ENCODE results near the gene RBAK. TPM values are rescaled to one million over a fixed set of nuclear protein-coding genes. Genes with fewer than 3 reads are reported as not detected.

The RBAK gene
- total RNA-seq, 6 experiments from 2014 or later: 4.0 to 6.9 (median 5.1) TPM

DNA sequence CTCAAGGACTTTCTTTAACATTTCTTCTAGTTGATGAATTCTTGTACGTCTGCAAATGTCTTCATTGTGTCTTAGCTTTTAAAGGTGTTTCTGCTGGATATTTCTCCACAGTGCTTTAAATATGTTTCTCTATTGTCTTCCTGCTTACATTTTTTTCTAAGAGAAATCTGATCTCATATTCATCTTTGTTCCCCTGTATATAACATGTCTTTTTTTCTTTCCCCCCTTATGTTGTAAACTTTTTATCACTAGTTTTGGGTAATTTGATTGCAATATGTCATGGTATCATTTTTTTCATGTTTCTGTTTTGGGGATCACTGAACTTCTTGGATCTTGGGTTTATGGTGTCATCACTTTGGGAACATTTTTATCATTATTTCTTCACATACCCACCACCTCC lies 7.5 kb downstream of the RBAK start:
- no peak for ATAC-seq
- peaks cover 0 to 49% (median 23%) of the 10 kb centered on the region in 4 donors for H3K36me3 ChIP-seq
- H3K4me3 ChIP-seq: no peak overlapping the region
- no peaks in the 10 kb centered on the region for H3K4me1 ChIP-seq
- DNase-seq: no peak
- TF ChIP-seq, protein P1, sequence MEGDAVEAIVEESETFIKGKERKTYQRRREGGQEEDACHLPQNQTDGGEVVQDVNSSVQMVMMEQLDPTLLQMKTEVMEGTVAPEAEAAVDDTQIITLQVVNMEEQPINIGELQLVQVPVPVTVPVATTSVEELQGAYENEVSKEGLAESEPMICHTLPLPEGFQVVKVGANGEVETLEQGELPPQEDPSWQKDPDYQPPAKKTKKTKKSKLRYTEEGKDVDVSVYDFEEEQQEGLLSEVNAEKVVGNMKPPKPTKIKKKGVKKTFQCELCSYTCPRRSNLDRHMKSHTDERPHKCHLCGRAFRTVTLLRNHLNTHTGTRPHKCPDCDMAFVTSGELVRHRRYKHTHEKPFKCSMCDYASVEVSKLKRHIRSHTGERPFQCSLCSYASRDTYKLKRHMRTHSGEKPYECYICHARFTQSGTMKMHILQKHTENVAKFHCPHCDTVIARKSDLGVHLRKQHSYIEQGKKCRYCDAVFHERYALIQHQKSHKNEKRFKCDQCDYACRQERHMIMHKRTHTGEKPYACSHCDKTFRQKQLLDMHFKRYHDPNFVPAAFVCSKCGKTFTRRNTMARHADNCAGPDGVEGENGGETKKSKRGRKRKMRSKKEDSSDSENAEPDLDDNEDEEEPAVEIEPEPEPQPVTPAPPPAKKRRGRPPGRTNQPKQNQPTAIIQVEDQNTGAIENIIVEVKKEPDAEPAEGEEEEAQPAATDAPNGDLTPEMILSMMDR (IDR thresholded peaks at IDR 0.05): no peak
- TF ChIP-seq POLR2A (IDR thresholded peaks at IDR 0.05): no peak
- H3K27me3 ChIP-seq: no peaks in the 10 kb centered on the region
- intact Hi-C loops (cut with DNase I): no loop called here
- H3K27ac ChIP-seq: no peak overlapping the region
- peaks cover 0 to 7% (median 5%) of the 10 kb centered on the region in 4 donors for H3K9me3 ChIP-seq
- WGBS (ENCODE audit: insufficient coverage, low coverage, low lambda C conversion rate, missing lambda C conversion rate): 91% methylated on average over 1 of the region's 1 CpG

DNA sequence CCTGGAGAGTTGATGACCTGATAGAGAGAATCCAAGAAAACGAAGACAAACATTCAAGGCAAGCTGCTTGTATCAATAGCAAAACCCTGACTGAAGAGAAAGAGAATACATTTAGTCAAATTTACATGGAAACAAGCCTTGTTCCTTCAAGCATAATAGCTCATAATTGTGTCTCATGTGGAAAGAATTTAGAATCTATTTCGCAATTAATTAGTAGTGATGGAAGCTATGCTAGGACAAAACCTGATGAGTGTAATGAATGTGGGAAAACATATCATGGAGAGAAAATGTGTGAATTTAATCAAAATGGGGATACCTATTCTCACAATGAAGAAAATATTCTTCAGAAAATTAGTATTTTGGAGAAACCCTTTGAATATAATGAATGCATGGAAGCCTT lies 18.0 kb downstream of the RBAK start:
- H3K36me3 ChIP-seq: peaks cover 7 to 66% (median 41%) of the 10 kb centered on the region in 4 donors
- peaks cover 7 to 75% (median 52%) of the 10 kb centered on the region in 4 donors for H3K9me3 ChIP-seq
- H3K27ac ChIP-seq: no peak overlapping the region
- H3K4me1 ChIP-seq: no peaks in the 10 kb centered on the region
- TF ChIP-seq, protein P1 (IDR thresholded peaks at IDR 0.05): no peak
- no peak for TF ChIP-seq POLR2A (IDR thresholded peaks at IDR 0.05)
- H3K4me3 ChIP-seq: no peak overlapping the region
- no peak for DNase-seq
- no peak for ATAC-seq
- no peaks in the 10 kb centered on the region for H3K27me3 ChIP-seq
- intact Hi-C loops (cut with DNase I): no loop called here
- 86% methylated on average over 2 of the region's 2 CpGs for WGBS (ENCODE audit: insufficient coverage, low coverage, low lambda C conversion rate, missing lambda C conversion rate)

DNA sequence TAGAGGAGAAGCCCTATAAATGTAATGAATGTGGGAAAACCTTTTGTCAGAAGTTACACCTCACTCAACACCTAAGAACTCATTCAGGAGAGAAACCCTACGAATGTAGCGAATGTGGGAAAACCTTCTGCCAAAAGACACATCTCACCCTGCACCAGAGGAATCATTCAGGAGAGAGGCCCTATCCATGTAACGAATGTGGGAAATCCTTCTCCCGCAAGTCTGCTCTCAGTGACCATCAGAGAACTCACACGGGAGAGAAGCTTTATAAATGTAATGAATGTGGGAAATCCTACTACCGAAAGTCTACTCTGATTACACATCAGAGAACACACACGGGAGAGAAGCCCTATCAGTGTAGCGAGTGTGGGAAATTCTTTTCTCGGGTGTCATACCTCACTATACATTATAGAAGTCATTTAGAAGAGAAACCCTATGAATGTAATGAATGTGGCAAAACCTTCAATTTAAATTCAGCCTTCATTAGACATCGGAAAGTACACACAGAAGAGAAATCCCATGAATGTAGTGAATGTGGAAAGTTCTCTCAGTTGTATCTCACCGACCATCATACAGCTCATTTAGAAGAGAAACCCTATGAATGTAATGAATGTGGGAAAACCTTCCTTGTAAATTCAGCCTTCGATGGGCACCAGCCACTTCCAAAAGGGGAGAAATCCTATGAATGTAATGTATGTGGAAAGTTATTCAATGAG lies 18.9 kb downstream of the RBAK start:
- Histone ChIP-seq H3K4me1 (no peaks in the 10 kb centered on the region), H3K36me3 (peaks cover 6 to 58% (median 33%) of the 10 kb centered on the region in 4 donors), H3K9me3 (peaks cover 7 to 82% (median 50%) of the 10 kb centered on the region in 4 donors), H3K4me3 (no peak overlapping the region), H3K27ac (no peak overlapping the region), H3K27me3 (no peaks in the 10 kb centered on the region)
- DNase-seq: no peak
- TF ChIP-seq, protein P1 (IDR thresholded peaks at IDR 0.05): no peak
- no peak for TF ChIP-seq POLR2A (IDR thresholded peaks at IDR 0.05)
- WGBS (ENCODE audit: insufficient coverage, low coverage, low lambda C conversion rate, missing lambda C conversion rate): 77% methylated on average over 6 of the region's 12 CpGs
- ATAC-seq: no peak
- intact Hi-C loops (cut with DNase I): no loop called here

DNA sequence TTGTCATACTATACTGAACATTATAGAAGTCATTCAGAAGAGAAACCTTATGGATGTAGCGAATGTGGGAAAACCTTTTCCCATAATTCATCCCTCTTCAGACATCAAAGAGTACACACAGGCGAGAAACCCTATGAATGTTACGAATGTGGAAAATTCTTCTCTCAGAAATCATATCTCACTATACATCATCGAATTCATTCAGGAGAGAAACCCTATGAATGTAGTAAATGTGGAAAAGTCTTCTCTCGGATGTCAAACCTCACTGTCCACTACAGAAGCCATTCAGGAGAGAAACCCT lies 19.4 kb downstream of the RBAK start:
- WGBS (ENCODE audit: insufficient coverage, low coverage, low lambda C conversion rate, missing lambda C conversion rate): 89% methylated on average over 4 of the region's 5 CpGs
- no peak for TF ChIP-seq POLR2A (IDR thresholded peaks at IDR 0.05)
- TF ChIP-seq, protein P1 (IDR thresholded peaks at IDR 0.05): no peak

More for the DNA sequence above, 19.4 kb downstream of the RBAK start:
- intact Hi-C loops (cut with DNase I): no loop called here
- peaks cover 2 to 82% (median 49%) of the 10 kb centered on the region in 4 donors for H3K9me3 ChIP-seq
- H3K4me3 ChIP-seq: no peak overlapping the region
- no peak overlapping the region for H3K27ac ChIP-seq
- ATAC-seq (no peak), DNase-seq (no peak)
- no peaks in the 10 kb centered on the region for H3K4me1 ChIP-seq
- peaks cover under 1 to 53% (median 28%) of the 10 kb centered on the region in 4 donors for H3K36me3 ChIP-seq
- H3K27me3 ChIP-seq: no peaks in the 10 kb centered on the region
